Pons (tissue), 1 donor: ENCODE measurements around the gene RALGPS1.

Experiments used
- DNase-seq: peaks from one replicate; pipeline ENCODE4 v3.0.0-alpha.2; 2016; ENCODE audit warnings: low spot score

Gene RALGPS1

DNA sequence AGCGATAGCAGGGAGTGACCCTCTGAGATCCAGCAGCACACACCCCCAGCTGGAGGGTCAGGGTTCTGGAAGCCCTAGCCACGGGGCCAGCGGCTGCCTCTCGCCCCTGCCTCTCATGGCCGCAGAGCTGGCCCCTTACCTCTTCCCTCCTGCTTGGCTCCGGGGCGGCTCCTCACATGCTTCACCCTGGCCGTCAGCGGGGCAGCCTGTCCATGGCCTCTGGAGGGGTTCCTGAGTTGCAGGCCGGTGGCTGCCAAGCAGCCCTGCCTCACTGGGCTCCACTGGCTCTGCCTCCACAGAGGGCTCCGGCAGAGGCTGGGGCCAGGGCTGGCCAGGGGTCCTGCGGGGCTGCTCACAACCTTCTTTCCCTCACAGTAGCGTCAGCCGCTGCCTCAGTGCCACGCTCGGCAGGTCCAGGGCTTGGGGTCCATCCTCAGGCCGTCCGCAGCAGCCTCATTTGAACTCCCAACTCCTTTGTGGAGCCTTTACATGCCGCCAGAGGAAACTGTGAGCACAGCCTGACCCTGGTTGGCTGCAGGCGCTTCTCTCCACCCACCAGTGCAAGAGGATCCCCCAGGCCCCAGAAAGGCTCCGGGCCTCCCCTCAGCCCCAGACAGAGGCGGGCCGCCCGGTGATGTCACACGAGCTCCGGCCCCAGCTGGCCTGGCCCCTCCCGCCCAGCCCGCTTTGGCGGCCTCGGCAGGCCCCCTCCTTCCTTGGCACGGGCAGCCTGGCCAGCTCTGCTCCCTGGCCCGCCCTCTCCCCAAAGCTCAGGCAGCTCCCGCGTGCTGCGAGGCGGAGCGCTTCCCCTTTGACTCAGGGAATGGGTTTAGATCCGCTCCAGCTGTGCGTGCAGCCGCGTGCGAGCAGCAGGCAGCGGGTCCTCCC, 207.8 kb downstream of the RALGPS1 start, which contains the start of gene ANGPTL2:
TSS of gene ANGPTL2 (minus strand) at position 460 of the 888 bp plus-strand sequence. CDS start 13,904 bp downstream, outside the sequence.
- DNase-seq = peak; percentile 94

DNA sequence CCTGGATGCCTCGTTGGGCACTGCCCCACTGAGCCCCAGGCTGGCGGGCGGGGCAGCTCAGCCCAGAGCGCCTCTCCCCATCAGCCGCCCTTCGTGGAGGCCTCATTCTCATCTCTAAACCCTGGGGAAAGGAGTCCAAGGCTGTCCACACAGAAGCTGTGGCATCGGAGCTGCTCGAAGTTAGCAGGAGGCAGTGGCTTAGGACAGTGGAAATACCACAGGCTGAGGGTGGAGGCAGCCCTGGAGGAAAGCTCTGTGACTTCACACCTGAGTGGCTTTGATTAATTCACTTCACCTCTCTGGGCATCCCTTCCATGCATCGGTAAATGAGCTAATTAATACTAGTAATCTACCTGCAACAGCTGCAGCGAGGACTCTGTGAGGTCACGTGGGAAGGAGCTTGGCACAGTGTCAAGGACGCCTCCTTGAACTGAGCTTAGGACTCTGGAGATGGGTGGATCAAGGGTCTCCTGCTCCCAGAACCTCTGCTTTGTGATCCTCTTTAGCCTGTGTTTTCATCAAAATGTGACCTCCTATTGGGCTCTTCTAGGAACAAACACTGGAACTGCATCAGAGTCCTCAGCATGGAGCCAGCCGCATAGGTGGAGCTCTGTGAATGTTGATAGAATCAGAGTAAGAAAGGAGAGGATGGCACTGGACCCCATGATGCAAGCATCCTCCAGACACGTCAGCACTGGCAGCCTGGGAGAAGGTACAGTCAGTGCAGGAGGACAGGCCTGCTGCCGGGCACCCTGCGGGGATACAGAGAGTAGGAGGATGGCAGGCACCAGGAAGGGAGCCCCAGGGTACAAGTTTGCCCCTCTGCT, 208.7 kb downstream of the RALGPS1 start:
- DNase-seq = no peak

DNA sequence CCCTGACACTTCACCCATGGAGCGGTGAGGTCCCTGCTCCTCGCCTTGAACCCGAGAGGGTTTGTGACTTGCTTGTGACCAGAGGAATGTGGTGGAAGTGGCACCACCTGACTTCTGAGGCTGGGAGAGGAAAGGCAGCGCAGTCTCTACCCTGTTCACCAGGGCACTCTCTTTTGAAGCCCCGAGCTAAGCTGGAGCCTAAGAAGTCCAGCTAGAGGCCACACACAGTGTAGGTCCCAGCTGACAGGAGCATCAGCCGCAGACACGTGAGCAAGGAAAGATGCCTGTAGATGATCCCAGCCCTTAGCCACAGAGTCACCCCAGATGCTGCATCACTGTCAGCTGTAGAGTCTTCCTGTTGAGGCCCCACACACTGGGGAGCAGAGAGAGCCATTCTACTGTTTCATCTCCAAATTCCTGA, 209.5 kb downstream of the RALGPS1 start:
- no peak for DNase-seq

DNA sequence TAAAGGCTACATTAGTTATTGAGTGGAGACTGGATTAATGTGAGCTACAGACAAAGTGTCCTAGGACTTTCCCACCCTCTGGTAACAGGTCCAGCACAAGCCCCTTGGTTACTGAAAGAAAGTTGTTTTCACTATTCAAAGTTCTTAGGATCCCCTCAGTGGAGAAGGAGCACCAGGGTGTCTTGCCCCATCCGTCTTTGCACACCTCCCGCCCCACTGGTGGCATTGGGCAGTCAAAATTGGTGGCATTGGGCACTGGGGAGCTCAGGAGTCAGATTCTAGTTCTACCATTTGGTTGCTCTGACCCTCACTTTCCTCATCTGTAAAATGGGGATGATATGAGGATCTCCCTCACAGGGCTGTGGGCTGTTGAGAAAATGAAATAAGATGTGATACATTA, 210.2 kb downstream of the RALGPS1 start:
- no peak for DNase-seq

GRCh38 chr9:127126971-127127370, 212.4 kb downstream of the RALGPS1 start:
- no peak for DNase-seq

GRCh38 chr9:127128341-127129072, 213.9 kb downstream of the RALGPS1 start:
- peak; percentile 64 for DNase-seq

GRCh38 chr9:127129073-127129717, 214.6 kb downstream of the RALGPS1 start:
- DNase-seq = no peak

DNA sequence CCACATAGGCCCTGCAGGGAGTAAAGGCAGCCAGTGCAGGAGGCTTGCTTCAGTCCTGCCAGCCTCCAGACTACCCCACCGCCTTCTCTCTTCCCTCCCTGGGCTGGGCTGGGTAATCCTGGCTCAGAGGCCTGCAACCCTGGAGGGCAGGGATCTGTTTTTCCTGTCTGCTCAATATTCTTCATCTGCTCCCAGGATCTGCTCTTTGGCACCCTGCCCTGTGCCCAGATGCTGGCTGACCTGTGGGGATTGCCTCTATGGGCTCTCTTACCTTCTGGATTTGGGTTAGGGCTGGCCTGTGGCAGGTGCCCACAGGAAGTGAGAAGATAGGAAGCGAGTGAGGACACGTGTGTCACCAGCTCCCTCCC, 215.1 kb downstream of the RALGPS1 start:
- DNase-seq = no peak

DNA sequence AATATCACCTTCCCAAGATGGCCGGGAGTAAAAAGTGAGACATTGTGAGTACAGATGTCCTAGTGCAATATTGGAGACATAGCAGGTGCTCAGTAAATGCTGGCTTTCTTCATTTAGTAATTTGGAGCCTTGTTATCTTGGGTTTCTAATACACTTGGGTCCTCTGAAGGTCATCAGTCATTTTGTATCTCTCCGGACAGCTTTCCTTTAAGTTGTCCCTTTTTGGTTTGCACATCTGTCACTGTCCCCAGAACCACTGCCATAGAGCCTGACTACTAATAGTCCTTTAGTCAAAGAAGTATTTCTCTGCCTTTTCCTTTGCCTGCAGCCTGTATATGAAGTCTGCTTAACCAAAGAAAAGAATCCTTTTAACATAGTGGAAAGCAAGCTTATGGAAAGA, 215.7 kb downstream of the RALGPS1 start:
- no peak for DNase-seq

DNA sequence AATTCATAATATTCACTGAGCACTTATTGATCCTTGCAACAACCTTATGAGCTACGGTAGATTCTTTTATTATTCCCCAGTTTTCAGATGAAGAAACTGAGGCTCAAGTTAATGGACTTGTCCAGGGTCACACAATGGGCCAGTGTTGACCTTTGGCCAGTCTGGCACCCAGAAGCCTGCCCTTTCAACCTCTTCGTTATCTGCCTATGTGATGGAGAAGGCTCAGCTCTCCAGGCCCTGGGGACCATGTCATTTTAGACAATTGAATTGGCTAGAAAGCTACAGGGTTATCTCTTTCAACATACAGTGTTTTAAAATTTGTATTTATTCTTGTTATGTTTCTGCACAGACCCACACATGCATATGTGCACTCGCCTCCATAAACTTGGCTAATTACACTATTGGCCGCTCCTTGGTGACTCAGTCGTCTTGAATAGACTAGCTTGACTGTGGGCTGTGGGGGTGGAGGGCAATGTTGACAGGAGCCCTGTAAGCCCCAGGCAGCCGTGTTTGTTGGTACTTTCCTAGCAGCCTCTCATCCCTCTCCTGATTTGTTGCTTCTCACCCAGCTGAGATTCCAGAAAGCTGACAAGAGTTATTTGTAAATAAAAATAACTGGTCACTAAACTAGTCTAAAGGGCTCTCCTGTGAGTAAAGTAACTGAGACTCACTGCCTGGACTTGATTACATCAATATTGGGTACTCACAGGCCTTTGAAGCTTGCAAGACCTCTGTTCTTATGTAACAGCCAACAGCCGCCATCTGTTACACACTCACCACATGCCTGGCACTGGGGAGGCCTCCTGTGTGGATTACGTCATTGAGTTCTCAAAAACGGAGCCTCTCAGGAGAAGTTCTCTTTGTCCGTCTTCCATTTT, 216.3 kb downstream of the RALGPS1 start:
- DNase-seq = peak; percentile 90

DNA sequence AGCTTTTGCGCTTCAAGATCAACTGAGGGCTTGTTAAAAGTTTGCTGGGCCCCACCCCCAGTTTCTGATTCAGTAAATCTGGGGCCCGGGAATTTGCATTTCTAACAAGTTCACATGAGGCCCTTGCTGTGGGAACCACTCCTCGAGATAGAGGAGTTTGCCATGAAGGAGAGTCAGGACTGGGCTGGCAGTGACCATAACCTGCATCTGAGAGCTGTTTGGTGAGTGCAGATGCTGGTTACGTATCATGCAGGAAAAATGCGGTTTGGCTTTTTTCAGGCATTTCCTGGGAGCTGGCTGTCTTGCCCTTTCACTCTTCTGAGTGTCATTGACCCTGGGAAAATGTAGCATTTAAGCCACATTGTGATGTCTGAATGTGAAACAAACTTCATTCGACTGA, 217.3 kb downstream of the RALGPS1 start:
- no peak for DNase-seq

GRCh38 chr9:127132375-127132774, 217.8 kb downstream of the RALGPS1 start:
- DNase-seq = no peak

DNA sequence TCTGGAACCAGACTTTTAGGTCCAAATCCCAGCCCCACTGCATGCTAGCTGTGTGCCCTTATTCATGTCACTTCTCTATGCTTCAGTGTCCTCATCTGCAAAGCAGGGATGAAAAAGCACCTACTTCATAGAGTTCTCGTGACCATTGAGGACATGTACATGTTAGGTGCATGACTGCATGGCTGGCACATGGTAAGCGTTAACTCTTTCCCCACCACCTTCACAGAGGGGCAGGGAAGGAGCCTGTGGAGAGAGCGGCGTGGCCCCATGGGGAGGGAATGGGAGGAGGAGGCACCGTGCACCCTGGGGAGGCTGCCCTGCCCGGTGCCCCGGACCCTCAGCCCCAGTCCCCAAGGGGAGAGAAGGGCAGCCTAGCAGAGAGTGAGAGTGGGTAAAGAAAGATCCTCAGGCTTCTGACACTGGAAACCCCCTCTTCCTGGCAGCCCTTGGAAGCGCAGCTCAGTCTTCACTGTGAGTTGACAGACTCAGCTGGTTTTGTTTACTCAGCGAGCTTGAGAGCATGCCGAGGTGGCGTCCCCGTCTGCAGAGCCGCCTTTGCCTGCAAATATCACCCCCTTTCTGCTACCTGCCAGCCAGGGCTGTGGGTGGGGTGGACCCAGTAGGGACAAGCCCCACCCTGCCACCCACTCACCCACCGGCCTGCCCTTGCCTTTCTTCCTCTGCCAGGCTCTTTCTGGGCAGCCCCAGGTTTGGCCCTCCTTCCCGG, 218.5 kb downstream of the RALGPS1 start:
- DNase-seq = peak; percentile 73

DNA sequence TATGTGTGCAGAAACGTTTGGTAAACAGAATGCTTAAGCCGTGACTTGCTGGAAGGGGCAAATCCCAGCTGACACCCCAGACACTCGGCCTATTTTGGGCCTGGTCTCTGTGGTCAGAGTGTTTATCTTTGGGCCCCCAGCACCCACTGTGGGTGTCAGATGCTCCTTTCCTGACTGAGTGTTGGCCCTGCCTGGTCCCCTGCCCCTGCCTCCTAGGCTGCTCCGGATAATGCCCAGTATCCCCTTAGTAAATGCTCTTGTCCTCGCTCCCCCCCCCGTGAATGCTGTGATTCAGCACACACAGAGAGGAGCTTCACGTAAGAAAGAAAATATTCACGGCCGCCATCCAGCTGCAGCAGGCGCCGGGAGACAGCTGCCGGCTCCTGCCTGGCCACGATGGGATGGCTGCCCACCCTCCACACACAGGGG, 219.2 kb downstream of the RALGPS1 start:
- DNase-seq = peak; percentile 93

- DNase-seq = no peak
Observed at GRCh38 chr9:127135056-127135745, 220.6 kb downstream of the RALGPS1 start.

DNA sequence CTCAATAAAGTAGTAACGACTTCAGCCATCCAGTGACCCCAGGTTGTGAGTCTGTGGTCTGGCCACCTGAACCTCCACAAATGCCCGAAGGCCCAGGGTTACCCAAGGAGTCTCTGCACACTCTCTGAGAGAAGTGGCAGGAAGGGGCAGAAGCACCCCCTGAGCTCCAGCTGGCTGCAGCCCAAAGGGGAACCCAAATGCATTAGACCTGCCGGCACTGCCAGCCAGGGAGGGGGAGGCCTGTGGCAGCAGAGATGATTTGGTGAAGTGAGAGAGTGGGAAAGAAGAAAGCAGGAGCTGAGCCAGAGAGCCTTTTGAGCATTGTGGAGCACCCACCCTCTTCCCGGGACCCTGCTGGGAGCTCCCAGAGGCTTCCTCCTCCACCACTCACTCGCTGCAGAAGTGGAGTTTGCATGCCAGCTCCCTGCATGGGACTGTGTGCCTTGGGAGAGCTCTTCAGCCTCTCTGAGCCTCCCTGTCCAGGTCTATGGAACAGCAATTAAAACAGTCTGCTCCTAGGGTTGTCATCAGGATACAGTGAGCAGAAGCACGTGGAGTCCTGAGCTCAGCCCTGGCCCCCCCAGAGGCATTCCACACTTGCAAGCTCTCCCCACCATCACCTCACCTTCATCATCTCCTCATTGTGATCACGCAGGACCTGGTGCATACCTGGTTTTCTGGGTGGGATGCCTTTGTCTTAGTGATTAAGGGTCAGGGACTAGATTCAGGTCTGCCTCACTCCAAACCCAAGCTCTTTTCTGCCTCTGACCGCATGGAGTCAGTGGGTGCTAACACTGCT, 221.7 kb downstream of the RALGPS1 start:
- no peak for DNase-seq

GRCh38 chr9:127136880-127137639, 222.5 kb downstream of the RALGPS1 start:
- no peak for DNase-seq
